A673 (cell line): ENCODE data around the gene CADPS2. TPM values are rescaled to one million over a fixed set of nuclear protein-coding genes. Genes with fewer than 3 reads are reported as not detected.

Experiments
- BruUV-seq: library from RNA; stranded (reverse); fragments of 400-500 nt; replicated peaks from 2 replicates; lab custom pipeline; 2021; lab: Mats Ljungman, UMichigan
- CTCF ChIA-PET: fragments of 300-600 bp; sonication (Branson Sonifier 250); formaldehyde crosslinking; loops from one replicate; lab custom pipeline; 2022; ENCODE audit warnings: antibody characterized with exemption; lab: Charles Lee
- POLR2A ChIA-PET: fragments of 300-600 bp; sonication (Branson Sonifier 250); formaldehyde crosslinking; loops from one replicate; lab custom pipeline; 2022; ENCODE audit warnings: antibody characterized with exemption; ENCODE audit not compliant: low non-redundant PET; lab: Charles Lee
- DNase-seq: peaks from one replicate; pipeline ENCODE4 v3.0.0-alpha.2; 2015; ENCODE audit warnings: low spot score
- H3K27ac ChIP-seq: fragments of 200-600 bp; sonication (generic); 2 replicates; pipeline ENCODE4 v1.5.1; 2016; ENCODE audit warnings: mixed run types, low read depth, mild to moderate bottlenecking, mixed read lengths, antibody characterized with exemption, low read length; ENCODE audit not compliant: poor library complexity, severe bottlenecking
- H3K27me3 ChIP-seq: fragments of 200-600 bp; sonication (generic); replicated peaks from 2 replicates; pipeline ENCODE4 v1.6.1; 2017; ENCODE audit warnings: mixed run types, low read depth, mild to moderate bottlenecking, mixed read lengths, antibody characterized with exemption, low read length; ENCODE audit not compliant: insufficient read depth, poor library complexity
- H3K36me3 ChIP-seq: fragments of 200-600 bp; sonication (generic); 2 replicates; pipeline ENCODE4 v1.6.1; 2016; ENCODE audit warnings: mixed run types, mild to moderate bottlenecking, mixed read lengths, antibody characterized with exemption, low read length; ENCODE audit not compliant: insufficient read depth, poor library complexity, severe bottlenecking
- H3K4me1 ChIP-seq: fragments of 200-600 bp; sonication (generic); 2 replicates; pipeline ENCODE4 v1.6.1; 2017; ENCODE audit warnings: mixed run types, mild to moderate bottlenecking, mixed read lengths, antibody characterized with exemption, low read length; ENCODE audit not compliant: insufficient read depth, poor library complexity, severe bottlenecking
- H3K4me3 ChIP-seq: fragments of 200-600 bp; sonication (generic); 2 replicates; pipeline ENCODE4 v1.5.1; 2016; ENCODE audit warnings: low read depth, mixed run types, mild to moderate bottlenecking, mixed read lengths, low read length; ENCODE audit not compliant: poor library complexity, severe bottlenecking
- H3K9me3 ChIP-seq: fragments of 200-600 bp; sonication (generic); 2 replicates; pipeline ENCODE4 v1.6.1; 2016; ENCODE audit warnings: mixed run types, low read depth, mild to moderate bottlenecking, mixed read lengths, antibody characterized with exemption, low read length; ENCODE audit not compliant: poor library complexity, severe bottlenecking
- EZH2 ChIP-seq: fragments of 200-600 bp; sonication (generic); IDR thresholded peaks from 2 replicates; pipeline ENCODE4 v1.6.1; 2017; ENCODE audit warnings: borderline replicate concordance, low read depth, mild to moderate bottlenecking, mixed read lengths, antibody characterized with exemption, low read length; ENCODE audit not compliant: poor library complexity, severe bottlenecking
- intact Hi-C: fragments of 100-400 bp; cut with micrococcal nuclease; formaldehyde crosslinking; loops from one replicate; pipeline ENCODE4 v1.10.0; 2022; ENCODE audit not compliant: unreplicated experiment
- total RNA-seq: library from RNA; stranded (reverse); gene quantifications from 2 replicates; pipeline ENCODE4 v1.2.3, GENCODE V29; 2021
- TF ChIP-seq, protein P1 (sequence below): fragments of 300-800, 200-600 bp; sonication (generic); conservative IDR thresholded peaks from 2 replicates; pipeline ENCODE4 v1.5.1; 2017; ENCODE audit warnings: low read depth, mild to moderate bottlenecking, antibody characterized with exemption, low read length, moderate library complexity, mixed read lengths

CADPS2 gene
- total RNA-seq, 1 experiment from 2014 or later = 81.3 TPM

DNA sequence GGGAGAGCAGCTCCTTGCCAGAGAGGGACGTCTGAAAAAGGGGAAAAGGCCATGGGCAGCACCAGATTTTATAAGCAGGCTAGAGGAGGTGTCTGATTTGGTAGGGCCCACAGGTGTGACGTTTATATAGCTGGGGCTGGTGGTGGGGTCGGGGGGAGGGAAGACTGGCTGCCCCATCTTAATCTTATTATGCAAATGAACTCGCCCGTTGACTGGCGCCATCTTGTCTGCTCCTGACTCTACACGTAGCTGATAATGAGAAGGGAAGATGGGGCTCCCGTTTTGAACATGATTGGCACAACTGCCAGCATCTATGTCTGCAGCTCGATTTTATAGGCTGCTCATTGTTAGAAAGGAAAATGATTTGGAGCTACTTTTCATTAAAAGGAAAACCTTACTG lies 28.6 kb upstream of the CADPS2 start:
- Histone ChIP-seq H3K36me3 (no peaks in the 10 kb centered on the region), H3K27ac (no peak overlapping the region), H3K4me1 (no peaks in the 10 kb centered on the region), H3K9me3 (no peaks in the 10 kb centered on the region), H3K4me3 (no peak overlapping the region), H3K27me3 (no peaks in the 10 kb centered on the region)
- BruUV-seq = no TSS peak
- no peak for DNase-seq
- CTCF ChIA-PET = no interaction called here
- intact Hi-C loops = no loop called here
- POLR2A ChIA-PET = no interaction called here
- no peak for TF ChIP-seq EZH2
- TF ChIP-seq, protein P1, sequence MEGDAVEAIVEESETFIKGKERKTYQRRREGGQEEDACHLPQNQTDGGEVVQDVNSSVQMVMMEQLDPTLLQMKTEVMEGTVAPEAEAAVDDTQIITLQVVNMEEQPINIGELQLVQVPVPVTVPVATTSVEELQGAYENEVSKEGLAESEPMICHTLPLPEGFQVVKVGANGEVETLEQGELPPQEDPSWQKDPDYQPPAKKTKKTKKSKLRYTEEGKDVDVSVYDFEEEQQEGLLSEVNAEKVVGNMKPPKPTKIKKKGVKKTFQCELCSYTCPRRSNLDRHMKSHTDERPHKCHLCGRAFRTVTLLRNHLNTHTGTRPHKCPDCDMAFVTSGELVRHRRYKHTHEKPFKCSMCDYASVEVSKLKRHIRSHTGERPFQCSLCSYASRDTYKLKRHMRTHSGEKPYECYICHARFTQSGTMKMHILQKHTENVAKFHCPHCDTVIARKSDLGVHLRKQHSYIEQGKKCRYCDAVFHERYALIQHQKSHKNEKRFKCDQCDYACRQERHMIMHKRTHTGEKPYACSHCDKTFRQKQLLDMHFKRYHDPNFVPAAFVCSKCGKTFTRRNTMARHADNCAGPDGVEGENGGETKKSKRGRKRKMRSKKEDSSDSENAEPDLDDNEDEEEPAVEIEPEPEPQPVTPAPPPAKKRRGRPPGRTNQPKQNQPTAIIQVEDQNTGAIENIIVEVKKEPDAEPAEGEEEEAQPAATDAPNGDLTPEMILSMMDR = no peak

DNA sequence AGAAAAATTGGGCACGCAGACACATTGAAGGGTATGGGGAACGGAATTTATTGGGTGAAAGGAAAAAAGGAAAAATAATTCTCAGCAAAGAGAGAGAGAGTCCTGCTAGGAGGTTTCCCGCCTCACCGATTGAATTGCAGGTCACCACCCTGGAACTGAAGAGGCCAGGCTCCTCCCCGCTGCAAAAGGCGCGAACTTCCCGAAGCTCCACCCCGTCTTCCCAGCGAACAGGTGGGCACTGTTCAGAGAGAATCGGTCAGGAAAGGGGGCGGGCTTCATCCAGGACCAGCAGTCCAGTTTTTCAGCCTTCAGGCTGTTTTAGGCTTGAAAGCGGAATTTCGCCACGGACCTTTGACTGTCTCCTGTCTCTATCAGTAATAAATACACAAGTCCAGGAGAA lies 27.3 kb upstream of the CADPS2 start:
- CTCF ChIA-PET = no interaction called here
- H3K4me3 ChIP-seq = no peak overlapping the region
- H3K4me1 ChIP-seq = no peaks in the 10 kb centered on the region
- intact Hi-C loops = no loop called here
- DNase-seq = no peak
- H3K9me3 ChIP-seq = no peaks in the 10 kb centered on the region
- H3K36me3 ChIP-seq = no peaks in the 10 kb centered on the region
- H3K27ac ChIP-seq = no peak overlapping the region
- no peaks in the 10 kb centered on the region for H3K27me3 ChIP-seq
- BruUV-seq = no TSS peak
- POLR2A ChIA-PET = no interaction called here
- TF ChIP-seq, protein P1 = no peak
- no peak for TF ChIP-seq EZH2

GRCh38 chr7:122902751-122903495 lies 16.7 kb upstream of the CADPS2 start:
- Histone ChIP-seq H3K4me3 (no peak overlapping the region), H3K9me3 (no peaks in the 10 kb centered on the region), H3K4me1 (peaks cover 37% of the 10 kb centered on the region), H3K27ac (no peak overlapping the region), H3K27me3 (no peaks in the 10 kb centered on the region), H3K36me3 (no peaks in the 10 kb centered on the region)
- DNase-seq = peak; percentile 54
- BruUV-seq = no TSS peak
- intact Hi-C loops = no loop called here
- ChIA-PET CTCF (no interaction called here), POLR2A (no interaction called here)
- TF ChIP-seq, protein P1 = peak; percentile 48
- no peak for TF ChIP-seq EZH2
